K562 (cell line): ENCODE results near the gene C4orf50. TPM values are rescaled to one million over a fixed set of nuclear protein-coding genes. Genes with fewer than 3 reads are reported as not detected.
A peak's percentile ranks its signal among the peaks of the same experiment; 100 is the strongest.

Experiments
- ATAC-seq: fragments of 200-7000 bp; cut with Tn5 transposase; 3 replicates; pipeline ENCODE4 v1.9.1; 2020; ENCODE audit warnings: moderate library complexity
- BruUV-seq: library from RNA; stranded (reverse); fragments of 400-500 nt; replicated peaks from 2 replicates; lab custom pipeline; 2021; lab: Mats Ljungman, UMichigan
- CTCF ChIA-PET: fragments of 300-600 bp; formaldehyde crosslinking; extraction: SDS; loops from one replicate; lab custom pipeline; 2021; ENCODE audit warnings: low intra/inter-chr PET ratio; lab: Yijun Ruan, JAX
- POLR2A ChIA-PET: fragments of 300-600, 350-650 bp; sonication (Branson Sonifier 250); formaldehyde crosslinking; extraction: SDS; loops from one replicate; lab custom pipeline; 2021; ENCODE audit warnings: antibody characterized with exemption, inconsistent platforms; lab: Yijun Ruan, JAX
- DNase-seq, 4 experiments: peaks; one replicate each; pipeline versions ENCODE4 v3.0.0 to v3.0.0-alpha.2; 2011 to 2018; ENCODE audit warnings: low spot score in 3 of 4, mixed read lengths in 3 of 4; ENCODE audit errors: extremely low read depth in 1 of 4
- FAIRE-seq: peaks from 2 replicates; lab custom pipeline; 2011; peaks lifted over from hg19 to GRCh38; lab: Jason Lieb, UNC
- H2AFZ ChIP-seq: 2 replicates; pipeline ENCODE4 v1.6.0; 2011; ENCODE audit warnings: low read depth, low read length, control low read depth, inconsistent platforms
- H3K27ac ChIP-seq: fragments of 200-600 bp; 3 replicates; pipeline ENCODE4 v1.8.0; 2011; ENCODE audit warnings: low read depth, mild to moderate bottlenecking, control low read depth, inconsistent platforms, low read length, moderate library complexity, mixed read lengths; ENCODE audit errors: extremely low read depth
- H3K27me3 ChIP-seq, 2 experiments: fragments of 300-600 bp in 1 of 2; 2 replicates in 1 of 2; 3 replicates in 1 of 2; pipeline versions ENCODE4 v1.6.0 to v1.8.0; 2011; ENCODE audit warnings: inconsistent platforms in 2 of 2, low read length in 2 of 2, mild to moderate bottlenecking in 1 of 2, mixed read lengths in 1 of 2, moderate library complexity in 1 of 2; ENCODE audit not compliant: control insufficient read depth in 2 of 2, insufficient read depth in 2 of 2
- H3K36me3 ChIP-seq: fragments of 300-600 bp; 3 replicates; pipeline ENCODE4 v1.8.0; 2011; ENCODE audit warnings: mild to moderate bottlenecking, low read length, inconsistent platforms; ENCODE audit not compliant: control insufficient read depth, insufficient read depth
- H3K4me1 ChIP-seq, 2 experiments: fragments of 200-600 bp in 1 of 2; replicated peaks in 1 of 2; 2 replicates in 1 of 2; 3 replicates in 1 of 2; pipeline versions ENCODE4 v1.5.1 to v1.8.0; 2011; ENCODE audit warnings: inconsistent platforms in 2 of 2, low read length in 2 of 2, mild to moderate bottlenecking in 1 of 2, mixed read lengths in 1 of 2, moderate library complexity in 1 of 2; ENCODE audit not compliant: control insufficient read depth in 2 of 2, insufficient read depth in 2 of 2
- H3K4me2 ChIP-seq: 2 replicates; pipeline ENCODE4 v1.6.1; 2011; ENCODE audit warnings: low read length, control low read depth, inconsistent platforms, mixed read lengths; ENCODE audit not compliant: insufficient read depth
- H3K4me3 ChIP-seq: fragments of 200-600 bp; sonication (generic), shearing (Covaris generic); 2 replicates; pipeline ENCODE4 v1.5.1; 2016; ENCODE audit warnings: control low read depth, inconsistent platforms
- H3K79me2 ChIP-seq: fragments of 200-600 bp; 3 replicates; pipeline ENCODE4 v1.8.0; 2011; ENCODE audit warnings: low read length, inconsistent platforms; ENCODE audit not compliant: control insufficient read depth, insufficient read depth
- H3K9ac ChIP-seq, 2 experiments: 2 replicates each; pipeline versions ENCODE4 v1.6.0 to v1.6.1; 2011; ENCODE audit warnings: low read depth in 2 of 2, low read length in 2 of 2, control low read depth in 1 of 2, inconsistent platforms in 1 of 2, mild to moderate bottlenecking in 1 of 2, mixed read lengths in 1 of 2; ENCODE audit not compliant: insufficient read depth in 1 of 2
- H3K9me1 ChIP-seq: one replicate; pipeline ENCODE4 v1.6.0; 2011; ENCODE audit warnings: inconsistent platforms, mild to moderate bottlenecking, low read length, moderate library complexity; ENCODE audit not compliant: control insufficient read depth, insufficient read depth
- H3K9me3 ChIP-seq: replicated peaks from 2 replicates; pipeline ENCODE4 v1.5.1; 2011; ENCODE audit warnings: low read depth, low read length, inconsistent platforms; ENCODE audit not compliant: control insufficient read depth, insufficient read depth
- H4K20me1 ChIP-seq: replicated peaks from 2 replicates; pipeline ENCODE4 v1.6.1; 2011; ENCODE audit warnings: low read length, inconsistent platforms, mixed read lengths; ENCODE audit not compliant: control insufficient read depth, insufficient read depth
- CHD4 ChIP-seq: fragments of 200-600 bp; sonication (generic); IDR thresholded peaks from 3 replicates; pipeline ENCODE4 v1.6.1; 2012; ENCODE audit warnings: low read depth, mild to moderate bottlenecking, mixed read lengths, low read length, inconsistent platforms; ENCODE audit not compliant: insufficient read depth, insufficient replicate concordance, poor library complexity, severe bottlenecking
- USF2 ChIP-seq: sonication (generic); formaldehyde crosslinking; IDR thresholded peaks from 2 replicates; pipeline ENCODE4 v1.5.0; 2020; ENCODE audit warnings: missing genetic modification reagents
- ZNF316 ChIP-seq: fragments of 450-650 bp; IDR thresholded peaks from 2 replicates; pipeline ENCODE4 v1.6.1; 2016
- ZNF699 ChIP-seq: fragments of 250-450 bp; sonication (Bioruptor Pico); IDR thresholded peaks from 2 replicates; pipeline ENCODE4 v1.8.0; 2021; ENCODE audit warnings: mild to moderate bottlenecking, moderate library complexity; ENCODE audit not compliant: insufficient replicate concordance
- WGBS: fragments of 100-300 bp; shearing (Covaris generic); methylation state at CpG from one replicate; pipeline ENCODE4 v1.1.6; 2016; ENCODE audit warnings: low coverage, mixed read lengths; ENCODE audit not compliant: insufficient coverage; ENCODE audit errors: missing lambda C conversion rate; 5-methylcytosine and 5-hydroxymethylcytosine counted together
- in situ Hi-C: fragments of 300-500 bp; cut with MboI; formaldehyde crosslinking; loops from 4 replicates; pipeline ENCODE4 v1.15.0; 2018; ENCODE audit warnings: inconsistent platforms, mixed read lengths
- intact Hi-C: fragments of 100-400 bp; cut with micrococcal nuclease; formaldehyde crosslinking; loops from 2 replicates; pipeline ENCODE4 v1.14.2; 2022
- polyA plus RNA-seq, 8 experiments: library from polyadenylated mRNA; depleted of rRNA in 4 of 8; stranded (reverse) in 5 of 8; unstranded in 3 of 8; fragments of >200 nt; fragmentation: Nextera tagmentation in 2 of 8; fragmentation: Illumina TruSeq in 1 of 8; extraction: Ambion mirVana in 2 of 8; extraction: Trizol in 1 of 8; gene quantifications; 2 replicates each; pipeline versions ENCODE4 v1.2.1 to v1.2.3, GENCODE V29; 2011 to 2014; ENCODE audit warnings: inconsistent platforms in 1 of 8, missing spikeins in 1 of 8
- total RNA-seq, 7 experiments: library from RNA; depleted of rRNA in 6 of 7; stranded (reverse); fragments of >200 nt in 6 of 7; fragmentation: Illumina TruSeq in 2 of 7; extraction: Trizol in 2 of 7; gene quantifications; 2 replicates each; pipeline versions ENCODE4 v1.2.1 to v1.2.3, GENCODE V29; 2011 to 2021; ENCODE audit warnings: low replicate concordance in 1 of 7
- TF ChIP-seq, protein P1 (sequence below): fragments of 150-350 bp; IDR thresholded peaks from 2 replicates; pipeline ENCODE4 v1.6.1; 2014; ENCODE audit warnings: low read depth, mild to moderate bottlenecking, low read length, borderline replicate concordance

The C4orf50 gene
- total and polyA plus RNA-seq, 9 of the 15 experiments (the other 6 are each of a cell fraction or from before 2014, with no cell fraction given), result not detected

DNA sequence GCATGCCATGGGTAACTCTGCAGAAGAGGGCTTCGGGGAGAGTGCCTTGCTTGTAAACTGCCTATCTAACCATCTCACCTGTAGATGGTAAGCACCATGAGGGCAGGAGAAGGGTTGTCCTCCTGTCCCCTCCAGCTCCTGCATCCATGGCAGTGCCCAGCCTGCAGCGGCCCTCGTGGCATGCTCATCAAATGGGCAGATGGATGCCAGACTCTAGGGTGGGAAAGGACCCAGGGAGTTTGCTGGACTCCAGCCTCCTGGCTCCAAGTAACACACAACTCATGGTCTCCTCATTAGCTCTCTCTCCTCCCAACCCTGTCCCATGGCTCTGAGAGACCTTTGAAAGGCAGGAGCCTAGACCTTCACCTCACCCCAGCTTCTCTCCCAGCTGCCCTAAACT lies 95.7 kb downstream of the C4orf50 start:
- H3K4me2 ChIP-seq, result no peak overlapping the region
- TF ChIP-seq CHD4, result no peak
- TF ChIP-seq ZNF316, result 0 out of 2 replicates have a peak, but pooled peaks have one; percentile 3
- H3K4me1 ChIP-seq, result no peaks in the 10 kb centered on the region
- H4K20me1 ChIP-seq, result no peaks in the 10 kb centered on the region
- intact Hi-C loops (no loop called here), in situ Hi-C loops (no loop called here)
- no peak overlapping the region for H3K9ac ChIP-seq
- H3K36me3 ChIP-seq, result no peaks in the 10 kb centered on the region
- CTCF ChIA-PET, result no interaction called here
- WGBS, result 0% methylated on average over 3 of the region's 3 CpGs
- ATAC-seq (no peak), FAIRE-seq (no peak), DNase-seq (no peak)
- peaks cover 0 to 22% of the 10 kb centered on the region in 2 experiments; a peak in 2 of 5 replicates for H3K27me3 ChIP-seq
- POLR2A ChIA-PET, result no interaction called here
- no peak overlapping the region for H3K27ac ChIP-seq
- no peaks in the 10 kb centered on the region for H3K9me1 ChIP-seq
- H3K4me3 ChIP-seq, result no peak overlapping the region
- H3K79me2 ChIP-seq, result no peaks in the 10 kb centered on the region
- no peaks in the 10 kb centered on the region for H3K9me3 ChIP-seq
- no peak overlapping the region for H2AFZ ChIP-seq
- BruUV-seq, result no TSS peak

DNA sequence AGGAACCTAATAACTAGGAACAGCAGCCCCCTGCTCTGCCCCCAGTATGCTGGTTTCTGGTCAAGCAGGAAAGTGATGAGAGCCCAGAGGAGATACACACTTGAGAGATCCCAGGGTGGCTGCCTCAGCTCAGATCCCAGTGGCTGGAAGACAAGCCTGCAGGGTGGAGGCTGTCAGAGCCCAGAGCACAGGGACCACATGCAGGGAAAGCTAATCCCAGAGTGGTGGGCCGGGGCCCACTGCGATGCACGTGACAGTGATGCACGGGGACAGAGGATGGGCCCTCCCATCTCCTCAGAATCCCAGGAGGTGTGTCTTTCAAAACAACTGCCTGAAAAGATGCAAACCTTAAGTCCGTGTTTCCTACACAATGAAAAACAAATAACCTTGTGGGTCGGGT lies 96.2 kb downstream of the C4orf50 start:
- Histone ChIP-seq H3K27ac (no peak overlapping the region), H3K36me3 (no peaks in the 10 kb centered on the region), H3K9ac (no peak overlapping the region), H3K27me3 (peaks cover 0 to 19% of the 10 kb centered on the region in 2 experiments; a peak in 2 of 5 replicates), H3K4me2 (no peak overlapping the region), H3K79me2 (no peaks in the 10 kb centered on the region), H3K9me1 (no peaks in the 10 kb centered on the region), H3K9me3 (no peaks in the 10 kb centered on the region), H3K4me3 (no peak overlapping the region), H3K4me1 (no peaks in the 10 kb centered on the region), H4K20me1 (no peaks in the 10 kb centered on the region), H2AFZ (no peak overlapping the region)
- FAIRE-seq (no peak), DNase-seq (no peak), ATAC-seq (no peak)
- intact Hi-C loops (no loop called here), in situ Hi-C loops (no loop called here)
- CTCF ChIA-PET, result no interaction called here
- TF ChIP-seq, protein P1, sequence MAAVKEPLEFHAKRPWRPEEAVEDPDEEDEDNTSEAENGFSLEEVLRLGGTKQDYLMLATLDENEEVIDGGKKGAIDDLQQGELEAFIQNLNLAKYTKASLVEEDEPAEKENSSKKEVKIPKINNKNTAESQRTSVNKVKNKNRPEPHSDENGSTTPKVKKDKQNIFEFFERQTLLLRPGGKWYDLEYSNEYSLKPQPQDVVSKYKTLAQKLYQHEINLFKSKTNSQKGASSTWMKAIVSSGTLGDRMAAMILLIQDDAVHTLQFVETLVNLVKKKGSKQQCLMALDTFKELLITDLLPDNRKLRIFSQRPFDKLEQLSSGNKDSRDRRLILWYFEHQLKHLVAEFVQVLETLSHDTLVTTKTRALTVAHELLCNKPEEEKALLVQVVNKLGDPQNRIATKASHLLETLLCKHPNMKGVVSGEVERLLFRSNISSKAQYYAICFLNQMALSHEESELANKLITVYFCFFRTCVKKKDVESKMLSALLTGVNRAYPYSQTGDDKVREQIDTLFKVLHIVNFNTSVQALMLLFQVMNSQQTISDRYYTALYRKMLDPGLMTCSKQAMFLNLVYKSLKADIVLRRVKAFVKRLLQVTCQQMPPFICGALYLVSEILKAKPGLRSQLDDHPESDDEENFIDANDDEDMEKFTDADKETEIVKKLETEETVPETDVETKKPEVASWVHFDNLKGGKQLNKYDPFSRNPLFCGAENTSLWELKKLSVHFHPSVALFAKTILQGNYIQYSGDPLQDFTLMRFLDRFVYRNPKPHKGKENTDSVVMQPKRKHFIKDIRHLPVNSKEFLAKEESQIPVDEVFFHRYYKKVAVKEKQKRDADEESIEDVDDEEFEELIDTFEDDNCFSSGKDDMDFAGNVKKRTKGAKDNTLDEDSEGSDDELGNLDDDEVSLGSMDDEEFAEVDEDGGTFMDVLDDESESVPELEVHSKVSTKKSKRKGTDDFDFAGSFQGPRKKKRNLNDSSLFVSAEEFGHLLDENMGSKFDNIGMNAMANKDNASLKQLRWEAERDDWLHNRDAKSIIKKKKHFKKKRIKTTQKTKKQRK, result no peak
- no peak for TF ChIP-seq ZNF699 (CRISPR knock-in tag)
- TF ChIP-seq USF2 (CRISPR knock-in tag), result no peak
- WGBS, result 0% methylated on average over 6 of the region's 6 CpGs
- POLR2A ChIA-PET, result no interaction called here
- no TSS peak for BruUV-seq
